ENCODE data around the gene KCNK13. TPM values are rescaled to one million over a fixed set of nuclear protein-coding genes. Genes with fewer than 3 reads are reported as not detected.

KCNK13 gene
- total and polyA plus RNA-seq, 2 of the 4 experiments (the other 2 are of a cell fraction) = not detected

- H3K4me3 ChIP-seq (ENCODE audit: insufficient read depth, low read depth, low read length) = no peak overlapping the region
- no peak overlapping the region for H3K56ac ChIP-seq (ENCODE audit: extremely low read depth, insufficient read depth, low read length)
- no peak overlapping the region for H3K4me2 ChIP-seq (ENCODE audit: low read depth, low read length)
- TF ChIP-seq SMC3 (IDR thresholded peaks at IDR 0.05; ENCODE audit: low read depth, low read length) (no peak), ELK1 (IDR thresholded peaks at IDR 0.05; ENCODE audit: borderline replicate concordance, low read depth, low read length) (no peak), FOS (IDR thresholded peaks at IDR 0.05; ENCODE audit: low read depth, low read length) (no peak), CHD1 (IDR thresholded peaks at IDR 0.05; ENCODE audit: low read depth, low read length) (no peak), MAZ (IDR thresholded peaks at IDR 0.05; ENCODE audit: borderline replicate concordance, low read depth, low read length) (no peak), BHLHE40 (IDR thresholded peaks at IDR 0.05; ENCODE audit: low read depth, low read length) (no peak), USF2 (IDR thresholded peaks at IDR 0.05; ENCODE audit: low read depth, low read length) (no peak), NFE2L2 (IDR thresholded peaks at IDR 0.05; ENCODE audit: low read depth, low read length) (no peak), MXI1 (IDR thresholded peaks at IDR 0.05; ENCODE audit: borderline replicate concordance, low read depth, low read length) (no peak), POLR2A (IDR thresholded peaks at IDR 0.05; ENCODE audit: low read depth, low read length) (no peak), RFX5 (IDR thresholded peaks at IDR 0.05; ENCODE audit: low read depth, low read length) (no peak)
- WGBS, 2 experiments (ENCODE audit: extremely low coverage in 2 of 2, insufficient read length in 1 of 2) = 24% methylated on average over 2 of the region's 8 CpGs; no CpG with 5 or more reads in 1 of the 2 experiments
- no peak overlapping the region for H2BK5ac ChIP-seq (ENCODE audit: low read depth, low read length, poor library complexity, severe bottlenecking)
- intact Hi-C loops (cut with micrococcal nuclease) (no loop called here), dilution Hi-C loops (cut with HindIII; ENCODE audit: low sequenced_read_pairs, unreplicated experiment) (no loop called here), in situ Hi-C loops (cut with MboI; ENCODE audit: low sequenced_read_pairs) (no loop called here)
- H3K4ac ChIP-seq (ENCODE audit: low read depth, low read length) = no peak overlapping the region
- peaks cover 30% of the 10 kb centered on the region for H3K27me3 ChIP-seq (ENCODE audit: control insufficient read depth, insufficient read depth, low read length)
- ChIA-PET CTCF (interaction anchor here (0.7 kb wide), 1 partner anchor 10 kb away, joined by 3 read pairs; no protein-coding TSS in a partner anchor), POLR2A (ENCODE audit: unreplicated experiment) (interaction anchor here (0.7 kb wide), 1 partner anchor 1299 kb away, joined by 3 read pairs; no protein-coding TSS in a partner anchor)
- H3K27ac ChIP-seq (ENCODE audit: insufficient read depth, low read length) = no peak overlapping the region
- no peak for DNase-seq
- no peak overlapping the region for H2AK5ac ChIP-seq (ENCODE audit: low read depth, low read length)
- no peak overlapping the region for H2AK9ac ChIP-seq (replicated peaks; ENCODE audit: low read depth, low read length, poor library complexity)
- no peaks in the 10 kb centered on the region for H3K79me1 ChIP-seq (ENCODE audit: low read depth in 1 of 2, low read length in 2 of 2)
- no TSS peak for BruUV-seq (replicated peaks)
- H2BK20ac ChIP-seq (ENCODE audit: low read depth, low read length) = no peak overlapping the region
- no peak overlapping the region for H3K14ac ChIP-seq (replicated peaks; ENCODE audit: low read depth, low read length)
- no peak overlapping the region for H4K5ac ChIP-seq (ENCODE audit: low read depth, low read length)
- 0 out of 2 replicates have a peak, but pooled peaks cover 2% of the 10 kb centered on the region for H3K9me3 ChIP-seq (ENCODE audit: control insufficient read depth, insufficient read depth, low read length)
- H3K9me1 ChIP-seq (ENCODE audit: insufficient read depth, low read length) = no peaks in the 10 kb centered on the region
- no peaks in the 10 kb centered on the region for H4K20me1 ChIP-seq (ENCODE audit: insufficient read depth, low read length)
- H3K18ac ChIP-seq (ENCODE audit: low read depth, low read length) = no peak overlapping the region
- H3K4me1 ChIP-seq (ENCODE audit: control insufficient read depth, insufficient read depth, low read length) = peaks cover 6% of the 10 kb centered on the region; the same call in 1 of the 2 replicates
- H3K9ac ChIP-seq (ENCODE audit: low read depth, low read length) = no peak overlapping the region
- no peak overlapping the region for H2BK15ac ChIP-seq (ENCODE audit: low read depth, low read length)
- no peaks in the 10 kb centered on the region for H3K36me3 ChIP-seq (ENCODE audit: control insufficient read depth, insufficient read depth, low read length)
- no peak overlapping the region for H2BK120ac ChIP-seq (ENCODE audit: low read depth, low read length)
- H4K91ac ChIP-seq (ENCODE audit: insufficient read depth, low read depth, low read length) = no peak overlapping the region
- H2AFZ ChIP-seq (replicated peaks; ENCODE audit: low read length, poor library complexity) = no peak overlapping the region
- no peak for ATAC-seq (ENCODE audit: low read depth)
- no peak overlapping the region for H3K23ac ChIP-seq (ENCODE audit: low read depth, low read length)
- no peak overlapping the region for H4K8ac ChIP-seq (ENCODE audit: low read depth in 2 of 2, low read length in 2 of 2)
Observed at GRCh38 chr14:90056826-90057225, 5.0 kb upstream of the KCNK13 start.
